Hematopoietic multipotent progenitor cell treated with erythropoietin and hydrocortisone succinate and interleukin-3 and kit ligand, for 17 days (in vitro differentiated cells): ENCODE measurements around the gene MCU.
"Not testable (repeated sequence)": the region's sequence is repeated elsewhere in the genome, so short reads cannot be mapped to it uniquely, and the experiment has no call there.

ENCODE experiments used
- DNase-seq: peaks from one replicate; pipeline ENCODE4 v3.0.0-alpha.2; 2015; ENCODE audit warnings: low spot score

MCU gene

GRCh38 chr10:72686430-72686829 lies 5.5 kb upstream of the MCU start:
- not testable (repeated sequence) for DNase-seq

GRCh38 chr10:72687035-72687434 lies 4.9 kb upstream of the MCU start:
- DNase-seq: no peak

- DNase-seq: no peak
Observed at GRCh38 chr10:72688208-72688651, 3.7 kb upstream of the MCU start.

- DNase-seq: no peak
Observed at GRCh38 chr10:72689660-72690059, 2.3 kb upstream of the MCU start.

- no peak for DNase-seq
Observed at GRCh38 chr10:72690071-72690755, 1.7 kb upstream of the MCU start.

GRCh38 chr10:72691470-72691862 lies 477 bp upstream of the MCU start:
- no peak for DNase-seq

- DNase-seq: no peak
Observed at GRCh38 chr10:72692744-72692993, 726 bp downstream of the MCU start.

GRCh38 chr10:72692994-72693781 lies 1.2 kb downstream of the MCU start:
- no peak for DNase-seq

GRCh38 chr10:72694476-72695369 lies 2.8 kb downstream of the MCU start:
- DNase-seq: no peak

- DNase-seq: no peak
Observed at GRCh38 chr10:72695496-72695895, 3.6 kb downstream of the MCU start.

GRCh38 chr10:72697716-72698115 lies 5.8 kb downstream of the MCU start:
- no peak for DNase-seq

- not testable (repeated sequence) for DNase-seq
Observed at GRCh38 chr10:72702465-72702864, 10.5 kb downstream of the MCU start.

- no peak for DNase-seq
Observed at GRCh38 chr10:72702868-72703581, 11.1 kb downstream of the MCU start.

GRCh38 chr10:72704117-72704516 lies 12.2 kb downstream of the MCU start:
- no peak for DNase-seq

GRCh38 chr10:72709041-72709440 lies 17.1 kb downstream of the MCU start:
- no peak for DNase-seq

- DNase-seq: no peak
Observed at GRCh38 chr10:72712136-72712535, 20.2 kb downstream of the MCU start.

- no peak for DNase-seq
Observed at GRCh38 chr10:72719941-72720592, 28.1 kb downstream of the MCU start.

GRCh38 chr10:72720814-72721660 lies 29.1 kb downstream of the MCU start:
- no peak for DNase-seq

- no peak for DNase-seq
Observed at GRCh38 chr10:72727130-72727529, 35.2 kb downstream of the MCU start.

GRCh38 chr10:72728462-72728861 lies 36.5 kb downstream of the MCU start:
- DNase-seq: no peak

GRCh38 chr10:72729528-72729927 lies 37.6 kb downstream of the MCU start:
- DNase-seq: no peak
